Uterus (tissue), 2 donors: ENCODE data around the gene TTLL12.

Experiments
- CTCF ChIP-seq, 4 experiments: fragments of 200-600 bp in 2 of 4; fragments of 450-650 bp in 2 of 4; sonication (generic) in 2 of 4; IDR thresholded peaks; one replicate each; pipeline ENCODE4 v1.5.1; 2016 to 2019; ENCODE audit warnings: antibody characterized with exemption in 4 of 4, mild to moderate bottlenecking in 2 of 4, moderate library complexity in 1 of 4
- POLR2A ChIP-seq, 2 donors: fragments of 450-650 bp; IDR thresholded peaks; one replicate each; pipeline ENCODE4 v1.6.1; 2016; ENCODE audit warnings: antibody characterized with exemption in 2 of 2, mild to moderate bottlenecking in 1 of 2, moderate library complexity in 1 of 2

- TF ChIP-seq POLR2A (IDR thresholded peaks at IDR 0.05) (no peak), CTCF (IDR thresholded peaks at IDR 0.05) (no peak)
Observed at GRCh38 chr22:43200555-43200954, 13.6 kb upstream of the TTLL12 start.
